Uterus (tissue), 4 donors: Measurements from ENCODE around the gene KLHL4. TPM values are rescaled to one million over a fixed set of nuclear protein-coding genes. Genes with fewer than 3 reads are reported as not detected.
"Not testable (repeated sequence)": the region's sequence is repeated elsewhere in the genome, so short reads cannot be mapped to it uniquely, and the experiment has no call there.

Source experiments
- DNase-seq, 2 donors: peaks; one replicate each; pipeline ENCODE4 v3.0.0-alpha.2; 2019 to 2020
- H3K27ac ChIP-seq, 2 donors: fragments of 200-600 bp; sonication (generic); 1 replicate in 1 of 2; 2 replicates in 1 of 2; pipeline ENCODE4 v1.5.1; 2016 to 2018
- H3K27me3 ChIP-seq, 2 donors: fragments of 200-600 bp; sonication (generic); one replicate each; pipeline ENCODE4 v1.5.1; 2018 to 2019; ENCODE audit warnings: control low read depth in 1 of 2
- H3K36me3 ChIP-seq, 2 donors: fragments of 200-600 bp; sonication (generic); one replicate each; pipeline ENCODE4 v1.5.1; 2019; ENCODE audit warnings: control low read depth in 1 of 2
- H3K4me1 ChIP-seq, 2 donors: fragments of 200-600 bp; sonication (generic); one replicate each; pipeline ENCODE4 v1.5.1; 2018 to 2019; ENCODE audit warnings: control low read depth in 1 of 2
- H3K4me3 ChIP-seq, 2 donors: fragments of 200-600 bp; sonication (generic); 1 replicate in 1 of 2; 2 replicates in 1 of 2; pipeline ENCODE4 v1.5.1; 2018 to 2019; ENCODE audit warnings: mild to moderate bottlenecking in 1 of 2
- H3K9me3 ChIP-seq, 2 donors: fragments of 200-600 bp; sonication (generic); one replicate each; pipeline ENCODE4 v1.5.1; 2019; ENCODE audit warnings: control low read depth in 1 of 2
- POLR2A ChIP-seq, 2 donors: fragments of 450-650 bp; IDR thresholded peaks; one replicate each; pipeline ENCODE4 v1.6.1; 2016; ENCODE audit warnings: antibody characterized with exemption in 2 of 2, mild to moderate bottlenecking in 1 of 2, moderate library complexity in 1 of 2
- intact Hi-C: fragments of 100-400 bp; cut with DNase I; formaldehyde crosslinking; loops from one replicate; pipeline ENCODE4 v1.15.1; 2023; ENCODE audit warnings: low total_unique reads
- total RNA-seq, 4 donors: library from RNA; depleted of rRNA in 3 of 4; stranded (reverse); fragments of >200 nt in 3 of 4; gene quantifications; one replicate each; pipeline versions ENCODE4 v1.1.0 to v1.2.4, GENCODE V29; 2014 to 2023
- TF ChIP-seq, protein P1 (sequence below), 4 experiments: fragments of 200-600 bp in 2 of 4; fragments of 450-650 bp in 2 of 4; sonication (generic) in 2 of 4; IDR thresholded peaks; one replicate each; pipeline ENCODE4 v1.5.1; 2016 to 2019; ENCODE audit warnings: antibody characterized with exemption in 4 of 4, mild to moderate bottlenecking in 2 of 4, moderate library complexity in 1 of 4
- donor health status: DM: yes; HTN: yes; CAD: no.

The KLHL4 gene, protein sequence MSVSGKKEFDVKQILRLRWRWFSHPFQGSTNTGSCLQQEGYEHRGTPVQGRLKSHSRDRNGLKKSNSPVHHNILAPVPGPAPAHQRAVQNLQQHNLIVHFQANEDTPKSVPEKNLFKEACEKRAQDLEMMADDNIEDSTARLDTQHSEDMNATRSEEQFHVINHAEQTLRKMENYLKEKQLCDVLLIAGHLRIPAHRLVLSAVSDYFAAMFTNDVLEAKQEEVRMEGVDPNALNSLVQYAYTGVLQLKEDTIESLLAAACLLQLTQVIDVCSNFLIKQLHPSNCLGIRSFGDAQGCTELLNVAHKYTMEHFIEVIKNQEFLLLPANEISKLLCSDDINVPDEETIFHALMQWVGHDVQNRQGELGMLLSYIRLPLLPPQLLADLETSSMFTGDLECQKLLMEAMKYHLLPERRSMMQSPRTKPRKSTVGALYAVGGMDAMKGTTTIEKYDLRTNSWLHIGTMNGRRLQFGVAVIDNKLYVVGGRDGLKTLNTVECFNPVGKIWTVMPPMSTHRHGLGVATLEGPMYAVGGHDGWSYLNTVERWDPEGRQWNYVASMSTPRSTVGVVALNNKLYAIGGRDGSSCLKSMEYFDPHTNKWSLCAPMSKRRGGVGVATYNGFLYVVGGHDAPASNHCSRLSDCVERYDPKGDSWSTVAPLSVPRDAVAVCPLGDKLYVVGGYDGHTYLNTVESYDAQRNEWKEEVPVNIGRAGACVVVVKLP
- total RNA-seq = 10 to 100 TPM in 1 of 4 donors, 1 to 10 TPM in 3; 1.5 to 32.7 (median 7.0) TPM

DNA sequence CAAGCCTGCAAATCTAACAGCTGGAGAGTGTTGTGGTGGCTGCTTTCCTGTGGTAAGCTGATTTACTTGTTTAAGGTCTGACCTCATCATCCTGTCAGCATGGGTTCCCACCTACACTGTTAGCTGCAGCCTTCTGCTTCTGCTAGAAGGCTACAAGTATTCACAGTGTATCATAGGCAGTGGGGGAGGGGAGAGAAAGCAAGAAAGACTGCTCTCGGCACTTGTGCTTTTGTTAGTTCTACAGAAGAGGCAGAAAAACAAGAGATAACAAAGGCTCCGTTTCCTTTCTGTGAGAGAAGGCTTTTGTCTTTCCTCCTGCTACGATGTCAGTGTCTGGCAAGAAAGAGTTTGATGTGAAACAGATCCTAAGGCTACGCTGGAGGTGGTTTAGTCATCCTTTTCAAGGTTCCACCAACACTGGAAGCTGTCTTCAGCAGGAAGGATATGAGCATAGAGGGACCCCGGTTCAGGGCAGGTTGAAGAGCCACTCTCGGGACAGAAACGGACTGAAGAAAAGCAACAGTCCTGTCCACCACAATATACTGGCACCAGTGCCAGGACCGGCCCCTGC lies at the start of gene KLHL4:
TSS of gene KLHL4 (plus strand) at position 232 of the 571 bp plus-strand sequence. CDS start at position 324, 92 bp downstream.
- Histone ChIP-seq H3K9me3 (no peaks in the 10 kb centered on the region), H3K27me3 (no peaks in the 10 kb centered on the region), H3K4me3 (peak within 1 kb of the TSS; percentile 26 to 29), H3K27ac (peak within 1 kb of the TSS; percentile 69 to 77), H3K4me1 (no peaks in the 10 kb centered on the region), H3K36me3 (no peaks in the 10 kb centered on the region)
- no peak for TF ChIP-seq POLR2A (IDR thresholded peaks at IDR 0.05)
- TF ChIP-seq, protein P1, sequence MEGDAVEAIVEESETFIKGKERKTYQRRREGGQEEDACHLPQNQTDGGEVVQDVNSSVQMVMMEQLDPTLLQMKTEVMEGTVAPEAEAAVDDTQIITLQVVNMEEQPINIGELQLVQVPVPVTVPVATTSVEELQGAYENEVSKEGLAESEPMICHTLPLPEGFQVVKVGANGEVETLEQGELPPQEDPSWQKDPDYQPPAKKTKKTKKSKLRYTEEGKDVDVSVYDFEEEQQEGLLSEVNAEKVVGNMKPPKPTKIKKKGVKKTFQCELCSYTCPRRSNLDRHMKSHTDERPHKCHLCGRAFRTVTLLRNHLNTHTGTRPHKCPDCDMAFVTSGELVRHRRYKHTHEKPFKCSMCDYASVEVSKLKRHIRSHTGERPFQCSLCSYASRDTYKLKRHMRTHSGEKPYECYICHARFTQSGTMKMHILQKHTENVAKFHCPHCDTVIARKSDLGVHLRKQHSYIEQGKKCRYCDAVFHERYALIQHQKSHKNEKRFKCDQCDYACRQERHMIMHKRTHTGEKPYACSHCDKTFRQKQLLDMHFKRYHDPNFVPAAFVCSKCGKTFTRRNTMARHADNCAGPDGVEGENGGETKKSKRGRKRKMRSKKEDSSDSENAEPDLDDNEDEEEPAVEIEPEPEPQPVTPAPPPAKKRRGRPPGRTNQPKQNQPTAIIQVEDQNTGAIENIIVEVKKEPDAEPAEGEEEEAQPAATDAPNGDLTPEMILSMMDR (IDR thresholded peaks at IDR 0.05) = no peak
- intact Hi-C loops = no loop called here
- peak; percentile 18 to 56 for DNase-seq

DNA sequence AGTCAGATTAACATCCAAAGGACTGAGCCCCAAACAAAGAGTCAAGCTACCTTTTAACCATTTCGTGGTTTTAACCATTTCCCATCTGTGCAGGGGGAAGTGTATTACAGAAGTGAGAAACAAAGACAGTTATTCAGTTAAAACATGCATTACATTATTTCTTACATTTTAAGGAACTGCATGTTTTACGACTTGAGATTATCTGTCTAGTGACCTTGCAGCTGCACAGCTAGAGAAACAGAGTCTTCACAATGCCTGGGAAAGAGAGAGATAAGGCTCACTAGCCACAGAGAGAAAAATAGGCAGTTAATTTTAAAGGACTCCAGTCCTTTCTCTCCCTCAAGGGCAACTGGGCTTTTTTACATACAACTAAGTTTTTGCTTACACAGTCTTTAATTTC lies 48.7 kb upstream of the KLHL4 start:
- no peak overlapping the region for H3K27ac ChIP-seq
- H3K9me3 ChIP-seq = no peaks in the 10 kb centered on the region
- H3K4me1 ChIP-seq = no peaks in the 10 kb centered on the region
- intact Hi-C loops = no loop called here
- no peak overlapping the region for H3K4me3 ChIP-seq
- no peak for DNase-seq
- H3K36me3 ChIP-seq = no peaks in the 10 kb centered on the region
- TF ChIP-seq POLR2A (IDR thresholded peaks at IDR 0.05) = no peak
- TF ChIP-seq, protein P1 (IDR thresholded peaks at IDR 0.05) = no peak
- H3K27me3 ChIP-seq = peaks cover 0 to 4% of the 10 kb centered on the region in 2 donors

DNA sequence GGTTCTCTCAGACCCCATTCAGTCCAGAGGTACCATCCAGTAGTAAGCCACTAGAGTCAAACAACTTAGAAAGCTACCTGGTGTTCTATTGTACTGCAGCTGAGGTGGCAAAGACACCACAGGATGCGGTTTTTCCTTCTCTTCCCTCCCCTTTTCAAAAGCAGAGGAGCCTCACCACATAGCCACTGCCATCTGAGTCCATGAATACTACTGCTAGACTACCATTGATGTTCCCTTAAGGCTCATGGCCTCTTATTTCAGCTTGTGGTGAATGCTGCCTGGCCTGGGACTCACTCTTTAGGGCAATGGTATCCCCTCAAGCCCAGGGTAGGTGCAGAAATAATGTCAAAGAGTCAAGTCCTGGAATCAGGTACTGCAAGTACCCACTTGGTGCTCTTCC lies 41.8 kb upstream of the KLHL4 start:
- H3K9me3 ChIP-seq = no peaks in the 10 kb centered on the region
- TF ChIP-seq, protein P1 (IDR thresholded peaks at IDR 0.05) = no peak
- no peak for TF ChIP-seq POLR2A (IDR thresholded peaks at IDR 0.05)
- H3K4me3 ChIP-seq = no peak overlapping the region
- H3K4me1 ChIP-seq = no peaks in the 10 kb centered on the region
- DNase-seq = no peak
- H3K36me3 ChIP-seq = no peaks in the 10 kb centered on the region
- no peaks in the 10 kb centered on the region for H3K27me3 ChIP-seq
- intact Hi-C loops = no loop called here
- no peak overlapping the region for H3K27ac ChIP-seq

DNA sequence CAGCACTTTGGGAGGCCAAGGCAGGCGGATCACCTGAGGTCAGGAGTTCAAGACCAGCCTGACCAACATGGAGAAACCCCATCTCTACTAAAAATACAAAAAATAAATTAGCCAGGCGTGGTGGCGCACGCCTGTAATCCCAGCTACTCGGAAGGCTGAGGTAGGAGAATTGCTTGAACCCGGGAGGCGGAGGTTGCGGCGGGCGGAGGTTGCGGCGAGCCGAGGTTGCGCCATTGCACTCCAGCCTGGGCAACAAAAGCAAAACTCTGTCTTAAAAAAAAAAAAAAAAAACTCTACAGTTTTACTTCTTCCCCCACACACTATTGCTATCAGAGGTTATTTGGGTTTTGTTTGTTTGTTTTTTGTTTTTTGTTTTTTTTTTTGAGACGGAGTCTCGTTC lies 38.9 kb upstream of the KLHL4 start:
- H3K4me1 ChIP-seq, H3K4me3 ChIP-seq, DNase-seq, intact Hi-C loops, H3K9me3 ChIP-seq, H3K36me3 ChIP-seq, H3K27ac ChIP-seq, H3K27me3 ChIP-seq: not testable (repeated sequence)

DNA sequence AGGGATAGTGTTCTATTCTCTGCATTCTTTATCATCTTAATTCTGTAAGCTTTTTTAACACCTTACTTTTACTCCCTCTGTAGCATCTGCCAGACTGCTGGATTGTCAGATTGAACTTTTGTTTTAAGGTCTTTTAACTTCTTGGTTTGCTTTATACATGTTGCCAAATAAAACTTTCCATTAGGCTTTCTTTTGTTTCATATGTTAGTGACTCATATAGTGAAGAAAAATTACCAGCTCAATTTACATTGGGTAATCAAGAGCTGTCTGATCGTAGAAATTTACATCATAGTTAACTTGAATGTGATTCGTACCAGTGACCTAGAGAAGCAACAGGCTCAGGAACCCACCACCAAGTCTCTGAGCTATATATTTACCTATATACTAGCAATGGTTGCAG lies 28.5 kb upstream of the KLHL4 start:
- H3K27ac ChIP-seq = no peak overlapping the region
- no peaks in the 10 kb centered on the region for H3K36me3 ChIP-seq
- H3K9me3 ChIP-seq = no peaks in the 10 kb centered on the region
- no peak overlapping the region for H3K4me3 ChIP-seq
- no peak for DNase-seq
- intact Hi-C loops = no loop called here
- H3K27me3 ChIP-seq = no peaks in the 10 kb centered on the region
- TF ChIP-seq, protein P1 (IDR thresholded peaks at IDR 0.05) = no peak
- TF ChIP-seq POLR2A (IDR thresholded peaks at IDR 0.05) = no peak
- no peaks in the 10 kb centered on the region for H3K4me1 ChIP-seq
